ENCODE results near the gene GLG1.

Gene GLG1

DNA sequence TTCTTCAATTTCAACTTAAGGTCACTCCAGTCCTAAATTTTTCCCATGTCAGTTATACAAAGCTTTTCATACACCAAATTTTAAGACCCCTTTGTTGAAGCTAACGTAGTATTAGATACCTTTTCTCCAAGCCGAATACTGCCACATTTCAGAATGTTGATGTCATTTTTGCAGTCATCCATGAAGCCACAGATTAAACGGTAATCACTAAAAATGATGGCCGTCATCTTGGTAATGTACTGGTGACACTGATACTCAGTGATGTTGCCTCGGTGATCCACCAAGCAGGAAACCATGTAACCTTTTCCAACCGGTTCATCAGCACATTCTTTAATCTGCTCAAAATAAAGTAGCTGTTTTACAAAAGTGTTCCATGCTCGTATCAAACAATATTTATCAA, 103.5 kb downstream of the GLG1 start:
- TF ChIP-seq, protein P1, sequence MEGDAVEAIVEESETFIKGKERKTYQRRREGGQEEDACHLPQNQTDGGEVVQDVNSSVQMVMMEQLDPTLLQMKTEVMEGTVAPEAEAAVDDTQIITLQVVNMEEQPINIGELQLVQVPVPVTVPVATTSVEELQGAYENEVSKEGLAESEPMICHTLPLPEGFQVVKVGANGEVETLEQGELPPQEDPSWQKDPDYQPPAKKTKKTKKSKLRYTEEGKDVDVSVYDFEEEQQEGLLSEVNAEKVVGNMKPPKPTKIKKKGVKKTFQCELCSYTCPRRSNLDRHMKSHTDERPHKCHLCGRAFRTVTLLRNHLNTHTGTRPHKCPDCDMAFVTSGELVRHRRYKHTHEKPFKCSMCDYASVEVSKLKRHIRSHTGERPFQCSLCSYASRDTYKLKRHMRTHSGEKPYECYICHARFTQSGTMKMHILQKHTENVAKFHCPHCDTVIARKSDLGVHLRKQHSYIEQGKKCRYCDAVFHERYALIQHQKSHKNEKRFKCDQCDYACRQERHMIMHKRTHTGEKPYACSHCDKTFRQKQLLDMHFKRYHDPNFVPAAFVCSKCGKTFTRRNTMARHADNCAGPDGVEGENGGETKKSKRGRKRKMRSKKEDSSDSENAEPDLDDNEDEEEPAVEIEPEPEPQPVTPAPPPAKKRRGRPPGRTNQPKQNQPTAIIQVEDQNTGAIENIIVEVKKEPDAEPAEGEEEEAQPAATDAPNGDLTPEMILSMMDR (conservative IDR thresholded peaks at IDR 0.05; ENCODE audit: low read depth, low read length), result no peak
- no peak overlapping the region for H3K4me3 ChIP-seq (ENCODE audit: low read depth, low read length)
- no peak for DNase-seq (ENCODE audit: low read depth)

DNA sequence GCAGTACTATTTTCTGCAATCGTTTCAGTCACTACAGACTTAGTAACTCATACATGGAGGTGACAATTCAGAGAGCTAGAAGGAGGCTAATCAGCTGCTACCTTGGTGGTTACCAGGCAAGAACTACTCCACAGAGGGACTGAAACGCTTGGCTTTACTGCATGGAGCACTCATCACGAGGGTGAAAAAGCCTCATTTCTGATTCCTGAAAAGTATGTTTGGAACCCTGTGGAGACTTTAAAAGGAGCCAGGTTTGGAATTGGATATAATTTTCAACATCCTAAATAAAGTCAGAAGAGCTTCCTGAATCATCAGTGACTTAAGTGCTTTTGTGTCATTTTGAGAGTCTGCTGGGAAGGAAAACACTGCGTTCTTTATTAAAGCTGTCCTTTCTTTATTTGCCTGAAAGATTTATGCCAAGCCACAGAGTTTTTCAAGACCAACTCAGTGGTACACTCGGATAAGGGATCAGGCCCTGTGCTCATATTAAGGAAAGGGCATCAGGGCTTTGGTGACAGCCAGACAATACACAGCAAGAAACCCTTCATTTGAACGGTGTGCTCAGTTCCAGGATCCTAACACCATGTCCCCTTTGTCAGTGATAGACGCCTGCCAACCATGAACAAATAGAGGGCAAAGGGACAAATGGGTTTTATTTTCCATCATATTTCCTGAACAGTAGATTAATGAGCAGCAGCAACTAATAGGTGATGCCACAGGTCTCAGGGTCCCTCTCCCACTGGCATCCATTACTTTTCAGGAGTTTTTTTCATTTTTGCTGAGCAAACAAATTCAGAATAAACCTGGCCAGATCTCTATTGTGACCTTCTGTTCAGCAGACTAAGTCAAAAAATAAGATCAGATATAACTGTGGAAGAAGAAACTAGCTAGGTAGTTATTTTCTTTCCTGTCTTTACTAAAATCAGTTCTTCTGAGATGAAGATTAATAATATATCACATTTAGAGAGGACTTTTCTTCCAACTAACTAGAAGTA, 105.1 kb downstream of the GLG1 start:
- no peak overlapping the region for H3K4me3 ChIP-seq (ENCODE audit: low read depth, low read length)
- no peak for DNase-seq (ENCODE audit: low read depth)
- TF ChIP-seq, protein P1 (conservative IDR thresholded peaks at IDR 0.05; ENCODE audit: low read depth, low read length), result no peak

DNA sequence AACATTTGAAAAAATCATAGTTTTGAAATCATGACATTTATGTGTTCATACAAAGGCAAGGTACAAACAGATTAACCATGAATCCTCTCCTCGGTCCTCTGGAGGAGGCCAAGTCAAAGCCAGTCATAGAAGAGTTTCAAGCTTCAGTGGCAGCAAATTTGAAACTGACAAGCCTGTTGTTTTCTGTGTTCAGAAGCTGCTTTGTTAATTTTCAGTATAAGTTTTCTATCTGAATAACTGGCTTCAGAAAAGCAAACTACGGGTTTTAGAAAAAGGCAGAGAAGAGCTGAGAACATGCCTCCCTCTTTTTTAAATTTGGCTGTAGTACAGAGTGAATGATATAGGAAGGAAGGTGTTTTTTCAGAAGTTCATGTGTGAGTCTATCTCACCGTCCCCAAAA, 106.0 kb downstream of the GLG1 start:
- TF ChIP-seq, protein P1 (conservative IDR thresholded peaks at IDR 0.05; ENCODE audit: low read depth, low read length), result no peak
- no peak overlapping the region for H3K4me3 ChIP-seq (ENCODE audit: low read depth, low read length)
- no peak for DNase-seq (ENCODE audit: low read depth)

DNA sequence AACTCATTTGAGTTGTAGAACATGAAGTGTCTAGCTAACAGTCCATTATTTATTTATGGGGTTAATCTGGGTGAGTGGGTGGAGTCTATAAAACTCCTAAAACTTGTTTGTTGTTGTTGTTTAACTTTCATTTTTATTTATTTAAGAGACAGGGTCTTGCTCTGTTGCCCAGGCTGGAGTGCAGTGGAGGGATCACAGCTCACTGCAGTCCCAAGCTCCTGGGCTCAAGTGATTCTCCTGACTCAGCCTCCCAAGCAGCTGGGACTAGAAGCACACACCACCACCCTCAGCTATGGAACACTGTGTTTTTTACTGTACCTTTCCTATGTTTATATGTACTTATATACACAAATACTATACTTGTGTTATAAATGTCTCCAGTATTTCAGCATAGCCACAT, 107.8 kb downstream of the GLG1 start:
- no peak overlapping the region for H3K4me3 ChIP-seq (ENCODE audit: low read depth, low read length)
- TF ChIP-seq, protein P1 (conservative IDR thresholded peaks at IDR 0.05; ENCODE audit: low read depth, low read length), result no peak
- no peak for DNase-seq (ENCODE audit: low read depth)

DNA sequence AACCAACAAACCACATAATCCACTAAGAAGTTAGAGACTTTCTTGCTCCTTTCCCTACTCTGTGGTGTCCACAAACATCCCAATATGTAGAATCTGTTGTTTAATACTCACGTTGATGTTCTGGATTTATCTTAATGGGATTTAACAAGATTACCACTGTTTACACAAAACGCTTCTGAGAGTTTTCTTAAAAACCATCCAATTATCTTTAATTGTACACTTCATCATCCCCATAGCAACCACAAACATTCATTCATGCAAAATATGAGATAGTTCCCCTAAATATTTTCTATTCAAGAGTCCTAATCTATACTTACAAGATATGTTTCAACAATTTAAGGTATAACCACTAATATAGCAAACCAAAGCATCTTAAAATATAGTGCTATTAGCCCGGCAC, 109.2 kb downstream of the GLG1 start:
- DNase-seq (ENCODE audit: low read depth), result no peak
- TF ChIP-seq, protein P1 (conservative IDR thresholded peaks at IDR 0.05; ENCODE audit: low read depth, low read length), result no peak
- no peak overlapping the region for H3K4me3 ChIP-seq (ENCODE audit: low read depth, low read length)

DNA sequence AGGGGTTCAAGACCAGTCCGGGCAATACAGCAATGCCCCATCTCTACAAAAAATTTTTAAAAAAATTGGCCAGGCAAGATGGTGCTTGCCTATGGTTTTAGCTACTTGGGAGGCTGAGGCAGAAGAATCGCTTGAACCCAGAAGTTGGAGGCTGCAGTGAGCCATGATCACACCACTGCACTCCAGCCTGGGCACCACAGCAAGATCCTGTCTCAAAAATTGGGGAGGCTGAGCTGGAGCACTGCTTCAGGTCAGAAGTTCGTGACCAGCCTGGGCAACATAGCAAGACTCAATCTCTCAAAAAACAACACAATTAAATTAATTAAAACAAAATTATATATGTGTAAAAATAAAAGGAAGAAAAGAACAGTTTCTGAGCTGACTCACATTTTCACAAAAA, 110.9 kb downstream of the GLG1 start:
- no peak for DNase-seq (ENCODE audit: low read depth)
- TF ChIP-seq, protein P1 (conservative IDR thresholded peaks at IDR 0.05; ENCODE audit: low read depth, low read length), result no peak
- no peak overlapping the region for H3K4me3 ChIP-seq (ENCODE audit: low read depth, low read length)

DNA sequence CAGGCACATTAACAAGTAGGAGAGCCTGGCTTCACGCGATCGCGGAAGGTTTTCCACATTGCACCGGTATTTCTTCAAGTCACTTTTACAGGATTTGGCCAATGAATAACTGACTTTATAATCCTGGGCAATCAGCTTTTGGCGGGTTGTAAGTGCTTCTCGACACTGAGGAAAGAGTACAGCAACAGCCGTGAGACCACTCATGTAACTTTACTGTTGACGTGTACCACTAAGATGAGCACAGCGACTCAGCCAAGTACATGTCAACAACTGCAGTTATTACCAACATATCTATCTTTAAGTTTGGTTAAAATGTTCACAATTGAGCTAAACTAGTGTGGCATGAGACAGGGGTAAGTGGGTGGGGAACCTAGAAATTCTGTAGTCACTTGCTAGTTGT, 113.9 kb downstream of the GLG1 start:
- no peak for DNase-seq (ENCODE audit: low read depth)
- H3K4me3 ChIP-seq (ENCODE audit: low read depth, low read length), result no peak overlapping the region
- TF ChIP-seq, protein P1 (conservative IDR thresholded peaks at IDR 0.05; ENCODE audit: low read depth, low read length), result no peak

Measured in choroid plexus epithelial cell (primary cell).